Smooth muscle cell of the coronary artery (primary cell): Measurements from ENCODE around the gene FGR. TPM values are rescaled to one million over a fixed set of nuclear protein-coding genes. Genes with fewer than 3 reads are reported as not detected.

ENCODE experiments used
- total RNA-seq: library from RNA; depleted of rRNA; stranded (reverse); fragments of >200 nt; gene quantifications from 2 replicates; pipeline ENCODE4 v1.2.3, GENCODE V29; 2014; ENCODE audit warnings: low replicate concordance

FGR gene
- not detected in 2 replicates for total RNA-seq

DNA sequence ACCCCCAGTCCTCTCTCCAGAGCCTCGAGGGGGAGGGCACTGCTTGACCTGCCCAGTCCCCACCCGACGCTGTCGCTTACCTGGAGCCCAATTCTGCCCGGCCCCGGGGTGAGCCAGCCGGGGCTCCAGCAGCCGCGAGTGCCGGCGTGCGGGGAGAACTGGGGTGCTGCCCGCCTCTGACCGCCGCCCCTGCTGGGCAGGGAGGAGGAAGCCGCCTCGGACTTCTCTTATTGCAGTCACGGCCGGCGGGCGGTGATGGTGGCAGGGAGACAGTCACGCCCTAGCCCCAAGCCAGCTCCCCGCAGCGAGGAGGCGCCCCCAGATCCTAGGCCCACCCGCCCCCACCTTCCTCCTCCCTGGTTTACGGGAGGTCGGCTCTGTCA lies at the start of gene FGR:
Gene FGR (minus strand): TSS at position 201 of the 383 bp plus-strand sequence. CDS start 11,269 bp downstream, outside the sequence.

DNA sequence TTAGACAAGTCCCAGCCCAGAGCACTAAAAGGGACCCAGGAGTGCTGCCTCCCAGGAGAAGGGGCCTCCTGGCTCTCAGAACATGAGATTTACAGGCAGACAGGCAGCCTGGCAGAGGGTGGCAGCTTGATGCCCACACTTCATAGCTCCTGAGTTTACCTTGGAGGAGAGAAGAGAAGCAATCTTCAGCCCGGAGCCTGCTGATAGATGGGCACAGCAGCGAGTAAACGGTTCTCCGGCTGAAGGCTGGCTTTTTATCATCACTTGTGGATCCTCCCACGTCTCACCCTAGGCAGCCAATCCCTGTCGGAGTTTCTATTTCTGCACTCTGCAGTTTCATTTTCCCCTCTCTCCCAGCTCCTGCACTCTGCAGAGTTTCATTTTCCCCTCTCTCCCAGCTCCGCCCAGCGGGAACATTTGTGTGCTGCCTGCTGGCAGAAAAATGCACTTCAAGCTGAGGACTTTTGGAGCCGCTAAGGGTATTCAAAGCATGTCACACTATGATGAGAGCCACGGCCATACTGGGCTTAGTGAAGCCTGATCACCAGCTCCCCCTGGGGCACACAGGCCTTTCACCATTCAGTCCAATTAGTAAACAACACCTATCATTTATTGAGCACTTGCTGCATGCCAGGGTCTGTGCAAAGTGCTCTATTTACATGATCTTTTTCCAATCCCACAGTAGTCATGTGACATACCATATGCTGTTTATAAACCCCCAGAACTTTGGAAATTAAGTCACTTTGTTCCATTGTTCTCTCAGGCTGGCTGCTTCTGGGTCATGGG lies 37.2 kb upstream of the FGR start, which contains the start of gene IFI6:
Gene IFI6 (minus strand): TSS at position 229 of the 786 bp plus-strand sequence. CDS start 2,878 bp downstream, outside the sequence.

DNA sequence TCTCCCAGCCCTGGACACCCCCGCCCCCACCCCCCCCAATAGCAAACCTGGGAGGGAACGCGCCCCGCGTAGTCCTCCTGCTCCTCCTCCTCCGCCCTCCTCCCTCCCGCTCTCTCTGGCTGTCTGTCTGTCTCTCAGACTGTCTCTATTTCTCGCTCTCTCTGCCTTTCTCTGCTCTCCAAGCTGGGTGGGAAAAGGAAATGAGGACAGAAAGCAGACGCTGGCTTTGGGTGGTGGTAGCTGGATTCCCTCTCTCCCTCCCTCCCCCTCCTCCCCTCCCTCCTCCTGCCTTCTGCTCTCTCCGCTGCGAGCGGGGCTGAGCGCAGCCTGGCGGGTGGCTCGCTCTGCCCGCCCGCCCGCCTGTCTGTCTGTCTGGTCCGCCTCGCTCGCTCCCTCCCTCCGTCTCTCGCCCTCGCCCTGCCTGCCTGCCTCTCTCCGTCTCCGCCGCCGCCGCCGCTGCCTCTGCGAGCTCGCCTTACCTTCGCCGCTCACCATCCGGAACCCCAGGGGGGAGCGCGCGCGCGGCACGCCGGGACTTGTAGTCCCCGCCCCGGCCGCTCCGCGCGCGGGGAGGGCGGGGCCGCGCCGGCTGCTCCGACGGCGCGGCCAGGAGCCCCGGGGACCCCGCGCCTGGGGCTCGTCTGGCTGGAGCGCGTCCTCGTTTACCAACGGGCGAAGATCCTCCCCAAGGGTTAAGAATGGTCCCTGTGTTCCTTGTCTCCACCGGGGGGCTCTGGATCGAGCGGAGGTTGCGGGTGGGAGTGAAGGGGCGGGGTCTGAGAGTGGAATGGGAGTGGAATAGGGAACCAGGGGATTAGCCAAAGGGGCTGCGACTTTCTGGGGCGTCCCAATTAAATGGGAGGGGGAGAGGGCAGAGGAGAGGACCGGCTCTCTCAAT lies 31.1 kb downstream of the FGR start, which contains the start of gene AHDC1:
Gene AHDC1 (minus strand): TSS at position 464 of the 898 bp plus-strand sequence. CDS start 52,029 bp downstream, outside the sequence.

Other genes with a start within 250 kb of the FGR start
- gene GPR3, start 242.6 kb downstream of the FGR start, total RNA-seq: under 0.01 and 0.30 TPM in 2 replicates
- gene WASF2, start 145.0 kb downstream of the FGR start, total RNA-seq: 9.5 and 13.8 TPM in 2 replicates
- 3.9 and 7.3 TPM in 2 replicates for gene AHDC1, start 31.0 kb downstream of the FGR start, total RNA-seq
- gene IFI6, start 37.0 kb upstream of the FGR start, total RNA-seq: 70.3 and 90.0 TPM in 2 replicates
- 9.2 and 16.7 TPM in 2 replicates for gene FAM76A, start 90.8 kb upstream of the FGR start, total RNA-seq
- 32.4 and 37.4 TPM in 2 replicates for gene STX12, start 138.0 kb upstream of the FGR start, total RNA-seq
- 44.0 and 44.3 TPM in 2 replicates for gene PPP1R8, start 195.6 kb upstream of the FGR start, total RNA-seq
- 1.2 and 2.0 TPM in 2 replicates for gene THEMIS2, start 237.4 kb upstream of the FGR start, total RNA-seq